GM10266 (cell line): ENCODE data around the gene CCL26.

Experiments used
- DNase-seq: peaks from one replicate; pipeline ENCODE4 v3.0.0; 2012; ENCODE audit errors: extremely low spot score
- CTCF ChIP-seq: IDR thresholded peaks from 2 replicates; pipeline ENCODE4 v1.5.1; 2012; ENCODE audit warnings: mild to moderate bottlenecking, low read depth; ENCODE audit not compliant: control insufficient read depth, insufficient read depth; ENCODE audit errors: missing control alignments

CCL26 gene

GRCh38 chr7:75740846-75741497 is 31.0 kb downstream of the CCL26 start:
- no peak for TF ChIP-seq CTCF
- peak; percentile 38 for DNase-seq

- TF ChIP-seq CTCF = no peak
- DNase-seq = no peak
These were observed 32.0 kb downstream of the CCL26 start for GRCh38 chr7:75739796-75740672.

- TF ChIP-seq CTCF = no peak
- peak; percentile 100 for DNase-seq
These were observed 32.8 kb downstream of the CCL26 start for GRCh38 chr7:75738975-75739795.

- DNase-seq = no peak
- TF ChIP-seq CTCF = no peak
These were observed 33.4 kb downstream of the CCL26 start, which contains the start of gene HIP1 for GRCh38 chr7:75738604-75738974. Gene HIP1, minus strand, starts transcription at chr7:75738941. Its CDS starts 21 bp downstream, at chr7:75738920.

- TF ChIP-seq CTCF = no peak
- no peak for DNase-seq
These were observed 34.0 kb downstream of the CCL26 start for GRCh38 chr7:75737856-75738603.

- TF ChIP-seq CTCF = no peak
- no peak for DNase-seq
These were observed 36.2 kb downstream of the CCL26 start for GRCh38 chr7:75735581-75736350.
